SK-N-SH (cell line): ENCODE results near the gene TCHHL1. TPM values are rescaled to one million over a fixed set of nuclear protein-coding genes. Genes with fewer than 3 reads are reported as not detected.

Source experiments
- CTCF ChIA-PET: fragments of 300-600, 350-600 bp; formaldehyde crosslinking; extraction: SDS; loops from one replicate; lab custom pipeline; 2021; lab: Yijun Ruan, JAX
- POLR2A ChIA-PET: fragments of 350-600 bp; sonication (Branson Sonifier 250); formaldehyde crosslinking; extraction: SDS; loops from one replicate; lab custom pipeline; 2020; ENCODE audit warnings: antibody characterized with exemption, inconsistent platforms; lab: Yijun Ruan, JAX
- DNase-seq: peaks from one replicate; pipeline ENCODE4 v3.0.0; 2012
- H2AFZ ChIP-seq: fragments of 200-600 bp; sonication (generic); 2 replicates; pipeline ENCODE4 v1.8.1; 2016; ENCODE audit warnings: antibody characterized with exemption, mild to moderate bottlenecking, low read depth
- H3F3A ChIP-seq: fragments of 200-600 bp; sonication (generic); replicated peaks from 2 replicates; pipeline ENCODE3; 2016; ENCODE audit warnings: antibody characterized with exemption, mild to moderate bottlenecking; ENCODE audit not compliant: insufficient read depth
- H3K27ac ChIP-seq, 2 experiments: fragments of 200-500 bp in 1 of 2; fragments of 200-600 bp in 1 of 2; sonication (Bioruptor generic) in 1 of 2; sonication (generic), shearing (Covaris generic) in 1 of 2; 2 replicates each; pipeline versions ENCODE4 v1.5.1 to v1.6.1; 2014 to 2016; ENCODE audit warnings: low read depth in 2 of 2, inconsistent platforms in 1 of 2, low read length in 1 of 2, mild to moderate bottlenecking in 1 of 2, mixed read lengths in 1 of 2
- H3K27me3 ChIP-seq: fragments of 200-600 bp; sonication (generic), shearing (Covaris generic); 2 replicates; pipeline ENCODE4 v1.6.1; 2016; ENCODE audit warnings: mixed run types; ENCODE audit not compliant: insufficient read depth
- H3K36me3 ChIP-seq, 2 experiments: fragments of 200-500 bp in 1 of 2; fragments of 200-600 bp in 1 of 2; sonication (Bioruptor generic) in 1 of 2; sonication (generic) in 1 of 2; replicated peaks in 1 of 2; 2 replicates each; pipeline versions ENCODE3 to v1.5.1; 2014 to 2016; ENCODE audit warnings: low read length in 1 of 2, mild to moderate bottlenecking in 1 of 2; ENCODE audit not compliant: insufficient read depth in 2 of 2, control insufficient read depth in 1 of 2
- H3K4me1 ChIP-seq, 2 experiments: fragments of 200-500 bp in 1 of 2; fragments of 200-600 bp in 1 of 2; sonication (Bioruptor generic) in 1 of 2; sonication (generic), shearing (Covaris generic) in 1 of 2; 2 replicates each; pipeline versions ENCODE4 v1.5.1 to v1.6.1; 2014 to 2016; ENCODE audit warnings: low read depth in 1 of 2, low read length in 1 of 2, mixed run types in 1 of 2; ENCODE audit not compliant: insufficient read depth in 2 of 2, control insufficient read depth in 1 of 2
- H3K4me2 ChIP-seq: fragments of 200-600 bp; sonication (generic), shearing (Covaris generic); 2 replicates; pipeline ENCODE4 v1.6.1; 2017; ENCODE audit warnings: mixed run types
- H3K4me3 ChIP-seq, 2 experiments: fragments of 200-500 bp in 1 of 2; fragments of 200-600 bp in 1 of 2; sonication (Bioruptor generic) in 1 of 2; sonication (generic), shearing (Covaris generic) in 1 of 2; 2 replicates each; pipeline versions ENCODE4 v1.5.1 to v1.8.1; 2014 to 2016; ENCODE audit warnings: low read depth in 2 of 2, inconsistent platforms in 1 of 2, low read length in 1 of 2, mild to moderate bottlenecking in 1 of 2, mixed read lengths in 1 of 2, moderate library complexity in 1 of 2
- H3K79me2 ChIP-seq: fragments of 200-600 bp; sonication (generic); 2 replicates; pipeline ENCODE4 v1.8.1; 2017; ENCODE audit warnings: mild to moderate bottlenecking; ENCODE audit not compliant: insufficient read depth
- H3K9ac ChIP-seq: fragments of 200-600 bp; sonication (generic); 2 replicates; pipeline ENCODE4 v1.6.1; 2017; ENCODE audit warnings: mixed run types
- H3K9me2 ChIP-seq: fragments of 200-600 bp; sonication (generic); 2 replicates; pipeline ENCODE4 v1.6.1; 2017; ENCODE audit warnings: mixed run types
- H3K9me3 ChIP-seq: fragments of 200-600 bp; sonication (generic); 2 replicates; pipeline ENCODE4 v1.6.1; 2017; ENCODE audit warnings: mixed run types, mild to moderate bottlenecking, moderate library complexity
- H4K20me1 ChIP-seq: fragments of 200-600 bp; sonication (generic); 2 replicates; pipeline ENCODE4 v1.6.1; 2017; ENCODE audit warnings: mild to moderate bottlenecking, mixed run types; ENCODE audit not compliant: insufficient read depth
- CHD2 ChIP-seq: fragments of 150-350 bp; IDR thresholded peaks from 2 replicates; pipeline ENCODE4 v1.6.1; 2018; ENCODE audit warnings: low read length; ENCODE audit not compliant: partially characterized antibody
- EP300 ChIP-seq, 2 experiments: IDR thresholded peaks; 2 replicates each; pipeline versions ENCODE4 v1.4.0 to v1.6.1; 2012; ENCODE audit warnings: borderline replicate concordance in 1 of 2, low read depth in 1 of 2, low read length in 1 of 2
- FOSL2 ChIP-seq: IDR thresholded peaks from 2 replicates; pipeline ENCODE4 v1.4.0; 2012; ENCODE audit warnings: low read depth, mild to moderate bottlenecking, moderate library complexity, borderline replicate concordance
- FOXJ3 ChIP-seq: sonication (generic); formaldehyde crosslinking; IDR thresholded peaks from 2 replicates; pipeline ENCODE4 v1.5.1; 2020; ENCODE audit warnings: mild to moderate bottlenecking, missing genetic modification reagents
- FOXM1 ChIP-seq: IDR thresholded peaks from 2 replicates; pipeline ENCODE4 v1.4.0; 2012; ENCODE audit warnings: low read depth, mild to moderate bottlenecking
- GABPA ChIP-seq: IDR thresholded peaks from 2 replicates; pipeline ENCODE4 v1.4.0; 2012; ENCODE audit warnings: low read depth, mild to moderate bottlenecking
- GATA2 ChIP-seq: sonication (generic); formaldehyde crosslinking; IDR thresholded peaks from 2 replicates; pipeline ENCODE4 v1.5.0; 2020; ENCODE audit warnings: mild to moderate bottlenecking, missing genetic modification reagents
- MAX ChIP-seq: IDR thresholded peaks from 2 replicates; pipeline ENCODE4 v1.4.0; 2012; ENCODE audit warnings: low read depth
- MXI1 ChIP-seq: IDR thresholded peaks from 2 replicates; pipeline ENCODE4 v1.6.1; 2012; ENCODE audit warnings: mild to moderate bottlenecking, low read depth, low read length, improper control_type of control experiment
- NFIC ChIP-seq: IDR thresholded peaks from 2 replicates; pipeline ENCODE4 v1.4.0; 2012; ENCODE audit warnings: borderline replicate concordance
- NRF1 ChIP-seq: IDR thresholded peaks from 2 replicates; pipeline ENCODE4 v1.6.1; 2012; ENCODE audit warnings: low read depth, mild to moderate bottlenecking, low read length
- RCOR1 ChIP-seq: fragments of 150-350 bp; IDR thresholded peaks from 2 replicates; pipeline ENCODE4 v1.6.1; 2017; ENCODE audit warnings: antibody characterized with exemption, low read length
- RFX5 ChIP-seq: IDR thresholded peaks from 2 replicates; pipeline ENCODE4 v1.6.1; 2012; ENCODE audit warnings: mild to moderate bottlenecking, improper control_type of control experiment, low read length
- SMC3 ChIP-seq: IDR thresholded peaks from 2 replicates; pipeline ENCODE4 v1.6.1; 2012; ENCODE audit warnings: low read depth, low read length, improper control_type of control experiment
- TAF1 ChIP-seq: IDR thresholded peaks from 2 replicates; pipeline ENCODE4 v1.6.1; 2012; ENCODE audit warnings: low read depth, mild to moderate bottlenecking, low read length, moderate library complexity, borderline replicate concordance
- TCF12 ChIP-seq: IDR thresholded peaks from 2 replicates; pipeline ENCODE4 v1.4.0; 2012
- TEAD4 ChIP-seq: IDR thresholded peaks from 2 replicates; pipeline ENCODE4 v1.4.0; 2012; ENCODE audit warnings: mild to moderate bottlenecking, borderline replicate concordance; ENCODE audit not compliant: insufficient read depth
- USF2 ChIP-seq: fragments of 150-350 bp; IDR thresholded peaks from 2 replicates; pipeline ENCODE4 v1.6.1; 2017; ENCODE audit warnings: antibody characterized with exemption, low read length, low read depth, borderline replicate concordance
- ZBTB33 ChIP-seq: IDR thresholded peaks from 2 replicates; pipeline ENCODE4 v1.4.0; 2012; ENCODE audit warnings: low read depth, borderline replicate concordance
- WGBS: methylation state at CpG from one replicate; pipeline ENCODE4 v1.1.6; 2017; ENCODE audit warnings: low lambda C conversion rate; 5-methylcytosine and 5-hydroxymethylcytosine counted together
- polyA plus RNA-seq, 3 experiments: library from polyadenylated mRNA; depleted of rRNA; stranded (reverse); fragments of >200 nt; gene quantifications; 2 replicates each; pipeline ENCODE4 v1.2.3, GENCODE V29; 2012
- TF ChIP-seq, protein P1 (sequence below): fragments of 200-600 bp; sonication (generic); IDR thresholded peaks from 2 replicates; pipeline ENCODE4 v1.6.1; 2017; ENCODE audit warnings: antibody characterized with exemption, mild to moderate bottlenecking, moderate library complexity
- TF ChIP-seq, protein P2 (sequence below): IDR thresholded peaks from 2 replicates; pipeline ENCODE4 v1.4.0; 2012; ENCODE audit warnings: low read depth, borderline replicate concordance
- TF ChIP-seq, protein P3 (sequence below): IDR thresholded peaks from 2 replicates; pipeline ENCODE4; 2012

Gene TCHHL1
- polyA plus RNA-seq, 1 of the 3 experiments (the other 2 are of a cell fraction), result not detected

DNA sequence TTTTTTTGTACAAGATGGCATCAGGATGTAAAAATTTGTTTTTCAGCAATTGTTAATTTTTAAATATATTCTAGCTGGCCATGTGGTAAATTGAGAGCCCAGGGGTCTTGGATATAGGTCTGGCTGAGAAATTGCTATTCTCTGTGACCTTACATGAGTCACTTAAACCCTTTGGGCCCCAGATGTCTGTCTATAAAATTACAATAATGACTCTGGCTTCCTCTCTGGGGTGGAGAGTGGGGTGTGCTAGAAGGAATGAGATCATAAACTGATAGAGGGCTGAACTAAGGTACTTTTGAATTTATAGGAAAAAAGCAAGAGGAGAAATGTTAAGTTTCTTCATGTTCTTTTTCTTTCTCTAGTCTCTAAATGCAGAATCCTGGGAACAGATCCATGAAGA lies 38.8 kb upstream of the TCHHL1 start:
- peaks cover 12% of the 10 kb centered on the region; the same call in 1 of the 2 replicates for H3K27me3 ChIP-seq
- no peaks in the 10 kb centered on the region for H3K4me1 ChIP-seq
- H3K9me2 ChIP-seq, result no peaks in the 10 kb centered on the region
- H3K4me3 ChIP-seq, result no peak overlapping the region
- H2AFZ ChIP-seq, result no peak overlapping the region
- H3K36me3 ChIP-seq, result no peaks in the 10 kb centered on the region
- H4K20me1 ChIP-seq, result no peaks in the 10 kb centered on the region
- no peak for DNase-seq
- no peaks in the 10 kb centered on the region for H3K9me3 ChIP-seq
- no peak overlapping the region for H3K27ac ChIP-seq
- no peak overlapping the region for H3K4me2 ChIP-seq
- no peak overlapping the region for H3K9ac ChIP-seq
- POLR2A ChIA-PET, result no interaction called here
- TF ChIP-seq NRF1, result no peak
- no peak for TF ChIP-seq TCF12
- TF ChIP-seq EP300 (IDR thresholded peaks at IDR 0.05; ENCODE audit: borderline replicate concordance in 1 of 2, low read depth in 1 of 2, low read length in 1 of 2), result no peak
- TF ChIP-seq FOXM1, result no peak
- TF ChIP-seq MXI1, result no peak
- no peak for TF ChIP-seq RFX5
- TF ChIP-seq TAF1, result no peak
- TF ChIP-seq SMC3, result no peak
- TF ChIP-seq, protein P1, sequence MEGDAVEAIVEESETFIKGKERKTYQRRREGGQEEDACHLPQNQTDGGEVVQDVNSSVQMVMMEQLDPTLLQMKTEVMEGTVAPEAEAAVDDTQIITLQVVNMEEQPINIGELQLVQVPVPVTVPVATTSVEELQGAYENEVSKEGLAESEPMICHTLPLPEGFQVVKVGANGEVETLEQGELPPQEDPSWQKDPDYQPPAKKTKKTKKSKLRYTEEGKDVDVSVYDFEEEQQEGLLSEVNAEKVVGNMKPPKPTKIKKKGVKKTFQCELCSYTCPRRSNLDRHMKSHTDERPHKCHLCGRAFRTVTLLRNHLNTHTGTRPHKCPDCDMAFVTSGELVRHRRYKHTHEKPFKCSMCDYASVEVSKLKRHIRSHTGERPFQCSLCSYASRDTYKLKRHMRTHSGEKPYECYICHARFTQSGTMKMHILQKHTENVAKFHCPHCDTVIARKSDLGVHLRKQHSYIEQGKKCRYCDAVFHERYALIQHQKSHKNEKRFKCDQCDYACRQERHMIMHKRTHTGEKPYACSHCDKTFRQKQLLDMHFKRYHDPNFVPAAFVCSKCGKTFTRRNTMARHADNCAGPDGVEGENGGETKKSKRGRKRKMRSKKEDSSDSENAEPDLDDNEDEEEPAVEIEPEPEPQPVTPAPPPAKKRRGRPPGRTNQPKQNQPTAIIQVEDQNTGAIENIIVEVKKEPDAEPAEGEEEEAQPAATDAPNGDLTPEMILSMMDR, result no peak
- TF ChIP-seq, protein P2, sequence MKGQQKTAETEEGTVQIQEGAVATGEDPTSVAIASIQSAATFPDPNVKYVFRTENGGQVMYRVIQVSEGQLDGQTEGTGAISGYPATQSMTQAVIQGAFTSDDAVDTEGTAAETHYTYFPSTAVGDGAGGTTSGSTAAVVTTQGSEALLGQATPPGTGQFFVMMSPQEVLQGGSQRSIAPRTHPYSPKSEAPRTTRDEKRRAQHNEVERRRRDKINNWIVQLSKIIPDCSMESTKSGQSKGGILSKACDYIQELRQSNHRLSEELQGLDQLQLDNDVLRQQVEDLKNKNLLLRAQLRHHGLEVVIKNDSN, result no peak
- TF ChIP-seq FOXJ3 (CRISPR knock-in tag), result no peak
- TF ChIP-seq, all 33 proteins: peak for 0
- no peaks in the 10 kb centered on the region for H3F3A ChIP-seq
- H3K79me2 ChIP-seq, result no peaks in the 10 kb centered on the region
- CTCF ChIA-PET, result no interaction called here

DNA sequence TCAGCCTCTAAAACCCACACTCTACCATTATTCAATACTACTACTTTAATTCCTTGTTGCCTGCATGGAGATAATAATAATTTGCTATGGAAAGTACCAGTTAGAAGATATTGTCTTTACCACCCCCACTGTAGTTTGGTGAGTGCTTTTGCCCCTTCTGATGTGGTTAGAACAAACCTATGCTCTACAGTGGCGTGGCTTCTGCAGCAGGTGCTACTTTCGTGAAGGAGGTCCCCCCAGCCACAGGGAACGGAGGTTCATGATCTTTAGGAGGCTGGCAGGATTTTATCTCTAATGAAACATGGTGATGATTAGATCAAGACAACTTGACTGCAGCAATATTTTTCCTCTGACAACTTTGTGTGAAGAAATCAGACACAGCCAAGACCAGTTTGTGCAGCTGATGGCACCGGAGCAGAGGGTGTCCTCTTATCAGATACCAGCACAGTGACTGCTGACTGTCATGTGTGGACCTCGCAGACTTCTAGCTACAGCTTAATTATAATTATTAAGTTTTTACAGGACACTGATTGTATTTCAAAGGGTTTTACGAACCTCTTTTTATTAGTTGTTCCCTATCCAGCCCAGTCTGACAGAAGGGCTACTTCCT lies 37.1 kb upstream of the TCHHL1 start:
- peaks cover 13% of the 10 kb centered on the region; the same call in 1 of the 2 replicates for H3K27me3 ChIP-seq
- CTCF ChIA-PET, result no interaction called here

More for the DNA sequence above, 37.1 kb upstream of the TCHHL1 start:
- Histone ChIP-seq H3K9ac (no peak overlapping the region), H3K27ac (no peak overlapping the region), H2AFZ (no peak overlapping the region), H3K4me2 (no peak overlapping the region), H3K36me3 (no peaks in the 10 kb centered on the region), H3K79me2 (no peaks in the 10 kb centered on the region), H3F3A (no peaks in the 10 kb centered on the region), H4K20me1 (no peaks in the 10 kb centered on the region), H3K4me1 (no peaks in the 10 kb centered on the region)
- DNase-seq, result no peak
- TF ChIP-seq CHD2 (no peak), NFIC (no peak), SMC3 (no peak), ZBTB33 (no peak), TEAD4 (no peak), USF2 (no peak), RCOR1 (no peak), GATA2 (CRISPR knock-in tag) (no peak), FOXM1 (no peak), MAX (no peak), TAF1 (no peak), GABPA (no peak), FOSL2 (no peak)
- TF ChIP-seq, protein P3, sequence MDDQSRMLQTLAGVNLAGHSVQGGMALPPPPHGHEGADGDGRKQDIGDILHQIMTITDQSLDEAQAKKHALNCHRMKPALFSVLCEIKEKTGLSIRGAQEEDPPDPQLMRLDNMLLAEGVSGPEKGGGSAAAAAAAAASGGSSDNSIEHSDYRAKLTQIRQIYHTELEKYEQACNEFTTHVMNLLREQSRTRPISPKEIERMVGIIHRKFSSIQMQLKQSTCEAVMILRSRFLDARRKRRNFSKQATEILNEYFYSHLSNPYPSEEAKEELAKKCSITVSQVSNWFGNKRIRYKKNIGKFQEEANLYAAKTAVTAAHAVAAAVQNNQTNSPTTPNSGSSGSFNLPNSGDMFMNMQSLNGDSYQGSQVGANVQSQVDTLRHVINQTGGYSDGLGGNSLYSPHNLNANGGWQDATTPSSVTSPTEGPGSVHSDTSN, result no peak
- TF ChIP-seq, all 33 proteins: peak for 0
- H3K9me3 ChIP-seq, result no peaks in the 10 kb centered on the region
- POLR2A ChIA-PET, result no interaction called here
- 6% methylated on average over 6 of the region's 6 CpGs for WGBS
- H3K4me3 ChIP-seq, result no peak overlapping the region
- H3K9me2 ChIP-seq, result no peaks in the 10 kb centered on the region
